Subcutaneous adipose tissue (tissue), 4 donors: Measurements from ENCODE around the gene ITGBL1. TPM values are rescaled to one million over a fixed set of nuclear protein-coding genes. Genes with fewer than 3 reads are reported as not detected.

ENCODE experiments used
- total RNA-seq, 4 donors: library from RNA; depleted of rRNA; stranded (reverse); fragments of >200 nt; gene quantifications; one replicate each; pipeline ENCODE4 v1.1.0, GENCODE V29; 2016
- TF ChIP-seq, protein P1 (sequence below): fragments of 450-650 bp; IDR thresholded peaks from one replicate; pipeline ENCODE4 v1.5.1; 2016; ENCODE audit warnings: low read depth, mild to moderate bottlenecking, control low read depth, antibody characterized with exemption, moderate library complexity

ITGBL1 gene
- total RNA-seq, 4 donors from 2014 or later = 8.3 to 34.6 (median 17.3) TPM

DNA sequence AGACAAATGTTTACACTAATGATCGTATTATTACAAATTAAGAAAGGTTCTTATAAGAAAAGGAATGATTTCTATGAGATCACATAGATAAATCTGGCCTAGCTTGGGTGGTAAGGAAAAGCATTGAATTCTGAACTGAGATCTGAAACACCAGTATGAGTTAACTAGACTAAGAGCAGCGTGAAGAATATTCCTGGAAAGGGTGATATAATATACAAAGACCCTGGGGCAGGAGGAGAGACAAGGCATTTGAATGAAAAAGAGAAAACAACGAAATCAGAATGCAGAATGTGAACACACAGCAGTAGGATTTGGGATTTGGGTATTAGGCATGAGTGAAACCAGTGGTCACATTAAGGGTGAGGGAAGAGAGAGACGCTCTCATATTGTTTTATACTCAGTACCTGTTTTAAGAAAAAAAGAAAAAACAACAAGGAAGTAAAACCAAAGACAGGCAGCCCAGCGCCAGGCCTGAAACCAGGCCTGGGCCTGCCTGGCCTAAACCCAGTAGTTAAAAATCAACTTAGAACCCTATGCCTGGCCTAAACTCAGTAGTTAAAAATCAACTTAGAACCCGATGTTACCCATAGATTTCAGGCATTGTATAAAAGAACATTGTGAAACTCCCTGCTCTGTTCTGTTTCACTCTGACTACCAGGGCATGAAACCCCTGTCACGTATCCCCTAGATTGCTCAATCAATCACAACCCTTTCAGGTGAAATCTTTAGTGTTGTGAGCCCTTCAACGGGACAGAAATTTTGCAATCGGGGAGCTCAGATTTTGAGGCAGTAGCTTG, 287.1 kb downstream of the ITGBL1 start:
- TF ChIP-seq, protein P1, sequence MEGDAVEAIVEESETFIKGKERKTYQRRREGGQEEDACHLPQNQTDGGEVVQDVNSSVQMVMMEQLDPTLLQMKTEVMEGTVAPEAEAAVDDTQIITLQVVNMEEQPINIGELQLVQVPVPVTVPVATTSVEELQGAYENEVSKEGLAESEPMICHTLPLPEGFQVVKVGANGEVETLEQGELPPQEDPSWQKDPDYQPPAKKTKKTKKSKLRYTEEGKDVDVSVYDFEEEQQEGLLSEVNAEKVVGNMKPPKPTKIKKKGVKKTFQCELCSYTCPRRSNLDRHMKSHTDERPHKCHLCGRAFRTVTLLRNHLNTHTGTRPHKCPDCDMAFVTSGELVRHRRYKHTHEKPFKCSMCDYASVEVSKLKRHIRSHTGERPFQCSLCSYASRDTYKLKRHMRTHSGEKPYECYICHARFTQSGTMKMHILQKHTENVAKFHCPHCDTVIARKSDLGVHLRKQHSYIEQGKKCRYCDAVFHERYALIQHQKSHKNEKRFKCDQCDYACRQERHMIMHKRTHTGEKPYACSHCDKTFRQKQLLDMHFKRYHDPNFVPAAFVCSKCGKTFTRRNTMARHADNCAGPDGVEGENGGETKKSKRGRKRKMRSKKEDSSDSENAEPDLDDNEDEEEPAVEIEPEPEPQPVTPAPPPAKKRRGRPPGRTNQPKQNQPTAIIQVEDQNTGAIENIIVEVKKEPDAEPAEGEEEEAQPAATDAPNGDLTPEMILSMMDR = no peak

DNA sequence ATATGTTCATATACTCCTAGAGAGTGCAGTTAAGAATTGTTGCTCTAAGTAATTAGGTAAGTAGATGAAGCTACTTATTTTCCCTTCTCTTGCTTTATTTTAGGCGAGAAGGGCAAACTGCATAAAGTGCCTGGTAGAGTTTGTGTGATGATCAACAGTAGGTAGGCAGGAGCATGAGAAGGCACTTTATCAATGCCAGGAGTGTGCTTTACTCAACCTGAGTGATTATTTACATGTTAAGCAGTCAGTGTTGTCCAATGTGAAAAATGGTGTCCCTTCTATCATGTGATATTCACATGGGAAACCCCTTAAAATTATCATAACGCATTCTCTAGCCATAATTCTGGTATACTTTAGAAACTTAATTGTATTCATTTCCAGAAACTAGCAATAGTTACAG, 294.0 kb downstream of the ITGBL1 start:
- TF ChIP-seq, protein P1 = no peak

DNA sequence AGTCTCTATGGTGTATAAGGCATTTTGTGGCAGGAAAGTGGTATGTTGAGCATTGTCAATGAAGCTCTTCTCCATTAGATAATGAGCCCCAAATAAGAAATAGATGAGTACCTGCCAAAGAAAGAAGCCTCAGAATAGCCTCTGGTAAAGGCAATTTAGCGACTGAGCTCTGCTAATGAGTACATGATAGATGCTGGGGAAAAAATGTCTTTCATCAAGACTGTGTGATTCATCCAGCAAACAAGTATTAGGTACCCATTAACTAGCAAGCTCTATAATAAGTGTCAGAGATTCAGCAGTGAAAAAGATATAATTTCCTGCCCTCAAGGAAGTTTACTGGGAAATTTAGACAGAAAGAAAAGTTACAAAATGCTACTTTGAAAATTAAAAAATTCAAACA, 294.6 kb downstream of the ITGBL1 start:
- TF ChIP-seq, protein P1 = no peak

DNA sequence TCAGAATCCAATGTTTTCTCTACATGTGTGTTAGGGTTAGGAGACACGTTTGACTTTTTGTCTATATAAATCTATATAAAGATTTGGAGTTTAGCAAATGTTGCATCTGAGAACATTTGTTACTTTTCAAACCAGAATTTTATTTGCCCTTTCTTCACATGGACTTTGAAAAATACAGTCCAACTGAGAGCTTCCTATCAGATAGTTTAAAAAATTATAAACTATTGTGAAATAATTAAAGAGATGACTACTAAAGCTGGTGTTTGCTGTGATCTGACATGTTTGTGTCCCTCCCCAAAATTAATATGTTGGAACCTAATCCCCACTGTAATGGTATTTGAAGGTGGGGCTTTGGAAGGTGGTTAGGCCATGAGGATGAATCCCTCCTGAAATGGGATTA, 297.1 kb downstream of the ITGBL1 start:
- TF ChIP-seq, protein P1 = no peak

DNA sequence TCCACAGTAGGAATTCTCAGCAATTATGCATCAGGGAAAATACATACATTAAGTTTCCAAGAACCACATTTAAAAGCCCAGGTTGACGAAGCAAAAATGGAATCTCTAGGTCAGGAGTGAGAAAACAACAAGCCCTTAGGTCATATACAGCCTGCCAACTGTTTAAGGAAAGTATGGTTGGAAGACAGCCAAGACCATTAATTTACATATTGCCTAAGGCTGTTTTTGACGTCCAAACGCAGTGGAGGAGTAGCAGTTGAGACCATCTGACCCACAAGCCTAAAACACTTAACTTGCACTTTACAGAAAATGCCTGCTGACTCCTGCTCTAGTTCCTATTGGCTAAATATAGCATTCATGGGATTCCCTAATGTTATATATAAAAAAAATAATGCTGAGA, 299.0 kb downstream of the ITGBL1 start:
- TF ChIP-seq, protein P1 = no peak

DNA sequence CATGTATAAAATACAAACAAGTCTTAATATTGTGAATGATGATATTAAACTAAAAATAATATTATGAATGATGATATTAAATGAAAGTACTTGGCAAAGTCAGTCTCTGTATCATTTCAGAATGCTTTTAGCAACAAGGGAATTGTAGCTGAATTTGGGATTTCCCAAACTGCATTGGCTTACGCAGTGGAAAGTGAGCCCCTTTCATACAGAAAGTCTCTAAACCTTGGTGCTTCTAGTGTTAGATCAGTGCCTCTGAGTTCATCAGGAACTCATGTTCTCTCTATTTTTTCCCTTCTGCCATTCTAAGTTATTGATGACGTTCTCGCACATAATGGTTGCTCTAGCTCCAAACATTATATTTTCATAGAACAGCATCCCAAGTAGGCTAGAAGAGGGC, 300.0 kb downstream of the ITGBL1 start:
- TF ChIP-seq, protein P1 = no peak

DNA sequence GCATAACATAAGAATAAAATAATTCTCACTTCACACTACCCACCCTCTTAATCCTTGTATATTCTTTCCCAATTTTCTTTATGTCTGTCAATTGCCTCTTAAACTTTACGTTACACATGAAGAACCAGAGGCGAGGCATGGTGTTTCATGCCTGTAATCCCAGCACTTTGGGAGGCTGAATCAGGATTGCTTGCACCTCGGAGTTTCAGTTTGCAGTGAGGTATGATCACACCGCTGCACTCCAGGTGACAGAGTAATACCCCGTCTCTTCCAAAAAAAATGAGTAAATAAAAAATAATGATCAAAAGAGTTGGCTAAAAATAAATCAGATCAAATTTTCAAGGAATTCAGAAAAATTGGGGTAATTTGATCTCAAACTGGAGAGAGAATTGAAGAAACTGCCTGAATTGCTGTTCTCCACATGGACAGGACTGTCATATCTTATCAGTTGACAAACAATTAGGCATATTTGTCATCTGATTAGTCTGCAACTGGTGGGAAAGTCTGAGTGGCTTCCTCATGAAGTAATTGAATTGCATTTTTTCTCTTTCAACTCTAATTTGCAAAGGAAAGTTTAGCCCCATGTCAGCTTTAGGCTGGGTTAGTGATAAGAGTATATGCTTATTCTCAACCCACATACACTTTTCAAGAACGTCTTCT, 302.9 kb downstream of the ITGBL1 start:
- TF ChIP-seq, protein P1 = no peak
